K562 (cell line): Measurements from ENCODE around the gene GP1BB. TPM values are rescaled to one million over a fixed set of nuclear protein-coding genes. Genes with fewer than 3 reads are reported as not detected.

Source experiments
- CBFA2T3 ChIP-seq: fragments of 450-650 bp; IDR thresholded peaks from 2 replicates; pipeline ENCODE4 v1.6.1; 2017
- COPS2 ChIP-seq: fragments of 450-650 bp; conservative IDR thresholded peaks from 2 replicates; pipeline ENCODE4 v1.6.1; 2016; ENCODE audit warnings: mild to moderate bottlenecking, moderate library complexity
- DPF2 ChIP-seq: fragments of 450-650 bp; IDR thresholded peaks from 2 replicates; pipeline ENCODE4 v1.6.1; 2016
- EGR1 ChIP-seq: fragments of 450-650 bp; conservative IDR thresholded peaks from 2 replicates; pipeline ENCODE4 v1.6.1; 2017; ENCODE audit warnings: mild to moderate bottlenecking
- ERF ChIP-seq: fragments of 450-650 bp; formaldehyde crosslinking; IDR thresholded peaks from 2 replicates; pipeline ENCODE4 v1.4.0; 2020; ENCODE audit warnings: mild to moderate bottlenecking, mixed read lengths
- ETV1 ChIP-seq: fragments of 450-650 bp; conservative IDR thresholded peaks from 2 replicates; pipeline ENCODE4 v1.6.1; 2016; ENCODE audit warnings: missing genetic modification characterization, control low read depth, low read depth, missing compliant biosample characterization
- NFXL1 ChIP-seq: fragments of 450-650 bp; formaldehyde crosslinking; IDR thresholded peaks from 2 replicates; pipeline ENCODE4 v1.4.0; 2021; ENCODE audit warnings: mild to moderate bottlenecking
- PHB ChIP-seq: fragments of 250-450 bp; sonication (Bioruptor Pico); IDR thresholded peaks from 2 replicates; pipeline ENCODE4 v1.5.0; 2021
- PTBP1 ChIP-seq: fragments of 200-400 bp; formaldehyde crosslinking; IDR thresholded peaks from 2 replicates; pipeline ENCODE4 v1.6.1; 2017; ENCODE audit warnings: low read depth, low read length
- PTRF ChIP-seq: fragments of 450-650 bp; IDR thresholded peaks from 2 replicates; pipeline ENCODE4 v1.6.1; 2016; ENCODE audit warnings: mild to moderate bottlenecking, missing genetic modification characterization, missing compliant biosample characterization
- RBBP5 ChIP-seq: fragments of 200-600 bp; sonication (generic); IDR thresholded peaks from 2 replicates; pipeline ENCODE4 v1.6.1; 2012; ENCODE audit warnings: borderline replicate concordance, mild to moderate bottlenecking, low read length, control low read depth, inconsistent platforms; ENCODE audit not compliant: insufficient read depth, poor library complexity, severe bottlenecking
- SMAD3 ChIP-seq: fragments of 450-650 bp; formaldehyde crosslinking; conservative IDR thresholded peaks from 2 replicates; pipeline ENCODE4 v1.4.0; 2020; ENCODE audit warnings: mild to moderate bottlenecking
- SMARCB1 ChIP-seq: IDR thresholded peaks from 2 replicates; pipeline ENCODE4 v1.6.1; 2011; ENCODE audit warnings: improper control_type of control experiment, low read depth; ENCODE audit not compliant: insufficient read length
- STAG1 ChIP-seq: sonication (generic); formaldehyde crosslinking; IDR thresholded peaks from 2 replicates; pipeline ENCODE4 v1.5.0; 2020; ENCODE audit warnings: missing genetic modification reagents, borderline replicate concordance
- TAF15 ChIP-seq: fragments of 200-400 bp; formaldehyde crosslinking; IDR thresholded peaks from 2 replicates; pipeline ENCODE4 v1.6.1; 2017; ENCODE audit warnings: mild to moderate bottlenecking, low read depth, low read length, moderate library complexity
- ZEB2 ChIP-seq: fragments of 450-650 bp; IDR thresholded peaks from 2 replicates; pipeline ENCODE4 v1.6.1; 2016
- ZNF146 ChIP-seq: IDR thresholded peaks from one replicate; pipeline ENCODE4 v1.6.1; 2018; ENCODE audit warnings: missing compliant biosample characterization; ENCODE audit not compliant: unreplicated experiment
- ZNF3 ChIP-seq: fragments of 250-450 bp; sonication (Bioruptor Pico); IDR thresholded peaks from 2 replicates; pipeline ENCODE4 v1.5.0; 2021; ENCODE audit warnings: mild to moderate bottlenecking, moderate library complexity
- ZNF445 ChIP-seq: fragments of 250-450 bp; sonication (Bioruptor Pico); IDR thresholded peaks from 2 replicates; pipeline ENCODE4 v1.4.0; 2020; ENCODE audit warnings: low read depth, mild to moderate bottlenecking, moderate library complexity
- ZNF57 ChIP-seq: fragments of 450-650 bp; formaldehyde crosslinking; IDR thresholded peaks from 2 replicates; pipeline ENCODE4 v1.4.0; 2020; ENCODE audit warnings: mild to moderate bottlenecking, moderate library complexity
- polyA plus RNA-seq, 8 experiments: library from polyadenylated mRNA; depleted of rRNA in 4 of 8; stranded (reverse) in 5 of 8; unstranded in 3 of 8; fragments of >200 nt; fragmentation: Nextera tagmentation in 2 of 8; fragmentation: Illumina TruSeq in 1 of 8; extraction: Ambion mirVana in 2 of 8; extraction: Trizol in 1 of 8; gene quantifications; 2 replicates each; pipeline versions ENCODE4 v1.2.1 to v1.2.3, GENCODE V29; 2011 to 2014; ENCODE audit warnings: inconsistent platforms in 1 of 8, missing spikeins in 1 of 8
- total RNA-seq, 7 experiments: library from RNA; depleted of rRNA in 6 of 7; stranded (reverse); fragments of >200 nt in 6 of 7; fragmentation: Illumina TruSeq in 2 of 7; extraction: Trizol in 2 of 7; gene quantifications; 2 replicates each; pipeline versions ENCODE4 v1.2.1 to v1.2.3, GENCODE V29; 2011 to 2021; ENCODE audit warnings: low replicate concordance in 1 of 7
- TF ChIP-seq, protein P1 (sequence below): fragments of 450-650 bp; IDR thresholded peaks from 2 replicates; pipeline ENCODE4 v1.6.1; 2014; ENCODE audit warnings: low read depth, mild to moderate bottlenecking, moderate library complexity, borderline replicate concordance
- TF ChIP-seq, protein P2 (sequence below): fragments of 150-350 bp; IDR thresholded peaks from 2 replicates; pipeline ENCODE4 v1.6.1; 2014; ENCODE audit warnings: low read depth, mild to moderate bottlenecking, low read length, borderline replicate concordance
- TF ChIP-seq, protein P3 (sequence below): fragments of 250-450 bp; sonication (Bioruptor Pico); IDR thresholded peaks from 2 replicates; pipeline ENCODE4 v1.8.0; 2022; ENCODE audit warnings: moderate library complexity, mild to moderate bottlenecking, inconsistent platforms

GP1BB gene
- total and polyA plus RNA-seq, 9 of the 15 experiments (the other 6 are each of a cell fraction or from before 2014, with no cell fraction given) = 0.69 to 162 (median 2.8) TPM

DNA sequence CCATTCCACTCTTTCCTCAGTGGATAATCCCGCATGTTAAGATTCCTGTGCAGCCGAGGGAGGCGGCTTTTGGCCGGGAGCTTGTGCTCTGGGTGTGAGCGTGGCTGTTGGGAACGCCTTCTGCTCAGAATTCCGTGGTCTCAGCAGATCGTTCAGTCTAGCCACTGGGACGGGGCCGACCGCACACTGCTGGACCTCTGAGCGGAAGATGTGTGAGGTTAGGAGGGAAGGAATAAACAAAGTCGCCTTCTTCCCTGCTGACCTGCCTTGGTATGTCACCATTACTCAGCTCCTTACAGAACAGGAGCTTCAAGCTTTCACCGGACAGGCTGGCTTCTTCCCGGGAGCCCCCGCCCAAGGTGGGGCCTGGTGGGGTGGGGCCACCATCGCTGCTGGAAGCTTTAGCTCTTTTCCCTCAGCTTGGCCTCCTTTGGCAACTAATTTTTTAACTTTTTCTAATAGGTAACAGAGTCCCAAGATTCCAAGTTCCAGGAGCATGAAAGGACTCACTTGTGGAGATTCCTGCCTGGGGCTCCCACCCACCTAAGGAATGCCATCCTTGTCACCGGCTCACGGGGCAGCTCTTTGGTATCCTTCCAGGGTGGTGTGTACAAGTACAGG lies 31.5 kb upstream of the GP1BB start (continued):
- TF ChIP-seq, protein P1, sequence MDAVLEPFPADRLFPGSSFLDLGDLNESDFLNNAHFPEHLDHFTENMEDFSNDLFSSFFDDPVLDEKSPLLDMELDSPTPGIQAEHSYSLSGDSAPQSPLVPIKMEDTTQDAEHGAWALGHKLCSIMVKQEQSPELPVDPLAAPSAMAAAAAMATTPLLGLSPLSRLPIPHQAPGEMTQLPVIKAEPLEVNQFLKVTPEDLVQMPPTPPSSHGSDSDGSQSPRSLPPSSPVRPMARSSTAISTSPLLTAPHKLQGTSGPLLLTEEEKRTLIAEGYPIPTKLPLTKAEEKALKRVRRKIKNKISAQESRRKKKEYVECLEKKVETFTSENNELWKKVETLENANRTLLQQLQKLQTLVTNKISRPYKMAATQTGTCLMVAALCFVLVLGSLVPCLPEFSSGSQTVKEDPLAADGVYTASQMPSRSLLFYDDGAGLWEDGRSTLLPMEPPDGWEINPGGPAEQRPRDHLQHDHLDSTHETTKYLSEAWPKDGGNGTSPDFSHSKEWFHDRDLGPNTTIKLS = peak; percentile 81
- no peak for TF ChIP-seq SMARCB1
- TF ChIP-seq ERF = no peak
- 0 out of 2 replicates have a peak, but pooled peaks have one; percentile 68 for TF ChIP-seq ZEB2
- TF ChIP-seq DPF2 = peak; percentile 76; the same call in 1 of the 2 replicates
- no peak for TF ChIP-seq STAG1 (CRISPR knock-in tag)
- TF ChIP-seq ZNF3 (CRISPR knock-in tag) = no peak
- no peak for TF ChIP-seq CBFA2T3
- no peak for TF ChIP-seq ZNF445 (CRISPR knock-in tag)
- TF ChIP-seq, protein P2, sequence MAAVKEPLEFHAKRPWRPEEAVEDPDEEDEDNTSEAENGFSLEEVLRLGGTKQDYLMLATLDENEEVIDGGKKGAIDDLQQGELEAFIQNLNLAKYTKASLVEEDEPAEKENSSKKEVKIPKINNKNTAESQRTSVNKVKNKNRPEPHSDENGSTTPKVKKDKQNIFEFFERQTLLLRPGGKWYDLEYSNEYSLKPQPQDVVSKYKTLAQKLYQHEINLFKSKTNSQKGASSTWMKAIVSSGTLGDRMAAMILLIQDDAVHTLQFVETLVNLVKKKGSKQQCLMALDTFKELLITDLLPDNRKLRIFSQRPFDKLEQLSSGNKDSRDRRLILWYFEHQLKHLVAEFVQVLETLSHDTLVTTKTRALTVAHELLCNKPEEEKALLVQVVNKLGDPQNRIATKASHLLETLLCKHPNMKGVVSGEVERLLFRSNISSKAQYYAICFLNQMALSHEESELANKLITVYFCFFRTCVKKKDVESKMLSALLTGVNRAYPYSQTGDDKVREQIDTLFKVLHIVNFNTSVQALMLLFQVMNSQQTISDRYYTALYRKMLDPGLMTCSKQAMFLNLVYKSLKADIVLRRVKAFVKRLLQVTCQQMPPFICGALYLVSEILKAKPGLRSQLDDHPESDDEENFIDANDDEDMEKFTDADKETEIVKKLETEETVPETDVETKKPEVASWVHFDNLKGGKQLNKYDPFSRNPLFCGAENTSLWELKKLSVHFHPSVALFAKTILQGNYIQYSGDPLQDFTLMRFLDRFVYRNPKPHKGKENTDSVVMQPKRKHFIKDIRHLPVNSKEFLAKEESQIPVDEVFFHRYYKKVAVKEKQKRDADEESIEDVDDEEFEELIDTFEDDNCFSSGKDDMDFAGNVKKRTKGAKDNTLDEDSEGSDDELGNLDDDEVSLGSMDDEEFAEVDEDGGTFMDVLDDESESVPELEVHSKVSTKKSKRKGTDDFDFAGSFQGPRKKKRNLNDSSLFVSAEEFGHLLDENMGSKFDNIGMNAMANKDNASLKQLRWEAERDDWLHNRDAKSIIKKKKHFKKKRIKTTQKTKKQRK = no peak
- no peak for TF ChIP-seq ZNF57 (CRISPR knock-in tag)
- TF ChIP-seq TAF15 = no peak
- TF ChIP-seq ETV1 (tag) = peak; percentile 59
- TF ChIP-seq PTRF (tag) = no peak
- TF ChIP-seq PHB (CRISPR knock-in tag) = no peak
- TF ChIP-seq EGR1 = no peak
- TF ChIP-seq, protein P3, sequence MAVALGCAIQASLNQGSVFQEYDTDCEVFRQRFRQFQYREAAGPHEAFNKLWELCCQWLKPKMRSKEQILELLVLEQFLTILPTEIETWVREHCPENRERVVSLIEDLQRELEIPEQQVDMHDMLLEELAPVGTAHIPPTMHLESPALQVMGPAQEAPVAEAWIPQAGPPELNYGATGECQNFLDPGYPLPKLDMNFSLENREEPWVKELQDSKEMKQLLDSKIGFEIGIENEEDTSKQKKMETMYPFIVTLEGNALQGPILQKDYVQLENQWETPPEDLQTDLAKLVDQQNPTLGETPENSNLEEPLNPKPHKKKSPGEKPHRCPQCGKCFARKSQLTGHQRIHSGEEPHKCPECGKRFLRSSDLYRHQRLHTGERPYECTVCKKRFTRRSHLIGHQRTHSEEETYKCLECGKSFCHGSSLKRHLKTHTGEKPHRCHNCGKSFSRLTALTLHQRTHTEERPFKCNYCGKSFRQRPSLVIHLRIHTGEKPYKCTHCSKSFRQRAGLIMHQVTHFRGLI (CRISPR knock-in tag) = no peak
- no peak for TF ChIP-seq SMAD3 (CRISPR knock-in tag)
- no peak for TF ChIP-seq ZNF146 (CRISPR knock-in tag)
- no peak for TF ChIP-seq COPS2
- no peak for TF ChIP-seq NFXL1 (CRISPR knock-in tag)
- 0 out of 2 replicates have a peak, but pooled peaks have one; percentile 12 for TF ChIP-seq PTBP1
- peak; percentile 55 for TF ChIP-seq RBBP5
